HG03159 (cell line): ENCODE measurements around the gene ZBED2.

ENCODE experiments used
- ATAC-seq: cut with Tn5 transposase; IDR thresholded peaks from one replicate; pipeline ENCODE4 v1.9.1; 2021; ENCODE audit warnings: mild to moderate bottlenecking, moderate library complexity; ENCODE audit not compliant: unreplicated experiment

The ZBED2 gene

DNA sequence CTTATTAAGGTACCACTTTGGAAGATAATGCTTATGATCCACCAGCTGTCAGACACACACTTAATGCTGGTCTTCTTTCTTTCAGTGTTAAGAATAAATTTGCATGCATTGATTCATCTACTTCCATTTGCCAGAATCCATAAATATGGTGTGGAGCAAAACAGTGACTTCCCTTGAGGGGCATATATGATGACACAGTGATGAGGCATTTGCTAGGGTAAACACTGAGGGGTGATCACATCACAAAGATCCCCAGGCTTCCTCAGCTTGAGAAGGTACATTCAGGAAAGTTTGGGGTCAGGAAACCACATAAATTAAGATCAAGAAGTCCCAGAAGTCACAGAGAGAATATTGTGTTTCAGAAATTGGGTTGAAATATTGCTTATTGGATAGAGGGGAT is 9.9 kb upstream of the ZBED2 start:
- no peak for ATAC-seq

GRCh38 chr3:111604119-111604518 is 9.0 kb upstream of the ZBED2 start:
- ATAC-seq = no peak

GRCh38 chr3:111603679-111604078 is 8.5 kb upstream of the ZBED2 start:
- peak; percentile 55 for ATAC-seq

GRCh38 chr3:111601810-111602209 is 6.7 kb upstream of the ZBED2 start:
- ATAC-seq = no peak

GRCh38 chr3:111598552-111598951 is 3.4 kb upstream of the ZBED2 start:
- ATAC-seq = no peak

- ATAC-seq = no peak
Observed at GRCh38 chr3:111598139-111598538, 3.0 kb upstream of the ZBED2 start.

GRCh38 chr3:111596328-111596727 is 1.2 kb upstream of the ZBED2 start:
- ATAC-seq = no peak

- no peak for ATAC-seq
Observed at GRCh38 chr3:111594781-111595180, 365 bp downstream of the ZBED2 start.

GRCh38 chr3:111594205-111594604 is 941 bp downstream of the ZBED2 start:
- peak; percentile 71 for ATAC-seq

GRCh38 chr3:111593666-111594065 is 1.5 kb downstream of the ZBED2 start:
- ATAC-seq = no peak

GRCh38 chr3:111592936-111593335 is 2.2 kb downstream of the ZBED2 start:
- ATAC-seq = no peak

DNA sequence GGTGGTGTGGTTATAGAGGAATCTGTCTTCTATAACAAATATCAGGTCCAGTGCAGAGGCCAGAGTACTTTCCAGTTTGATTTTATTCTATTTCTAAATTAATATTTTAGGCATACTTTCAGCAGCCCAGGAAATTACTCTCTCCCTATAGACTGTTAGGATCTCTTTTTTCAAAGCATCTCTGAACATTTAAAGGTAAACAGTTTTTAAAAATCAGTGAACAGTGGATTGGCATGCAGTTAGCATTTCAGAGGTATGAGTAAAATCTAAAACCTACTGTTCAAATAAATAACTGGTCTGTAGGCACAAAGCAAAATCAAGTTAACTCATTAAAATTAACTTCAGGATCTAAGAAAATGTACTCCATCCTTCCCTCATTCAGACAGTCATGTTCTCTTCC is 3.0 kb downstream of the ZBED2 start:
- ATAC-seq = no peak

- no peak for ATAC-seq
Observed at GRCh38 chr3:111591555-111591954, 3.6 kb downstream of the ZBED2 start.

GRCh38 chr3:111590143-111590491 is 5.0 kb downstream of the ZBED2 start:
- ATAC-seq = no peak

DNA sequence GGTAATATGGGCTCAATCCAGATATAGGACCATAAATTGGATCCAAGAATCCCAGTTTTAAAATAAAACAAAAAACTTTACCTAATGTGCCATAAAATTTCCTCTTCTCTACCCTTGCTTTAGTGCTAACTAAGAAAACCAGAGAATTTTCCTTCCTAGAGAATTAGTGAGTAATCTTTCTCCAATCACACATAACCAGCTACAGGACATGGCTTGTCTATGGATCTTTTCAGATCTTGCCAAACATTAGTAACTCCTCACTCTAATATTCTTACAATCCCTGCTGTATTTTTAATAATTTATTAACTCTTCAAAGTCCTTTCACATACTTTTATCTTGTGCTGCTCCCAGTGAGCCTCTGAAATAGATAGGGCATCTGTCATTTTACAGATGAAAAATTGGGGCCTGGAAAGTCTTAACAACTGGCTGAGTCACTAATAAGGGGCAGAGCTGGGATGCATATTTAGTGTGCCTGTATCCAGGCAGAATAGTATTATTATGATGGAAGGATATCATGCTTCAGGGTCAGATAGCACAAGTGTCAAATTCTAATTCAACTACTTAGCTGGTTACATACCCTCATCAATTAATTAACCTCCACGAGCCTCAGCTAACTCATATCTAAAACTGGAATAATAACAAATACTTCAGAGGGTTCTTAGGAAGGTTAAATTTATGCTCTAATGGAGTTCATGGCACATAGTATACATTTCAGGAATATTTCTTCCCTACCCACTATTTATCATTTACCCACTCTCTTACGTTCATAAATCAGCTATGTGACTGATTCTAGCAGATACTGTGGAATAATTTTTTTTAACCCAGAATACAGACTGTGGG is 5.6 kb downstream of the ZBED2 start:
- no peak for ATAC-seq

DNA sequence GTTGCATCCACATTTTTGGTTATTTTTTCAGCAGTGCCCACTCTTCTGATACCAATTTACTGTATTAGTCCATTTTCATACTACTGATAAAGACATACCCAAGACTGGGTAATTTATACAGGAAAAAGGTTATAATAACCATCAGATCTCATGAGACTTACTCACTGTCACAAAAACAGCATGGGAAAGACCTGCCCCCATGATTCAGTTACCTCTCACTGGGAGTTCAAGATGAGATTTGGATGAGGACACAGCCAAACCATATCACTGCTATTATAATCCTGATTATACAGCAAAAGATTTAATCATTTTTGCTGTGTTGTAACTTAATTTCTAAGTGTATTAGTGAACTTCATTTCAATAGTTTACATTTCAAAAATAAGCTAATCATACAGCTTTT is 6.6 kb downstream of the ZBED2 start:
- no peak for ATAC-seq

DNA sequence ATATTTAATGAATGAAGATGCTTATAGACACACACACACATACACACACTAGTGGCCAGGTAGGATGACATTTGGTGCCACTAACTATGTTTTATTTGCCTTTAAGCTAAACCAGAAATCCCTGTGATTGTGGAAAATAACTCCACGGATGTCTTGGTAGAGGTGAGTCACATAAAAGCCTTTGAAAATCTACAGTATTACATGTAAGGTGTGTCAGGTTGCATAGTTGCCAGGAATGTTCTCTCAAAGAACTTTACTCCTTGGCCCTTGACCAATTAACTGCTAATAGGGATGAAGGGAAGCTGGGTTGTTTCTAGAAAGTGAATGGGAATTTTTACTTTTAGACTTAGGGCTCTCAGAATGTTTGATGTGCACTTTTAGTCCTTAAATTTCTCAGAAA is 9.9 kb downstream of the ZBED2 start:
- ATAC-seq = no peak

DNA sequence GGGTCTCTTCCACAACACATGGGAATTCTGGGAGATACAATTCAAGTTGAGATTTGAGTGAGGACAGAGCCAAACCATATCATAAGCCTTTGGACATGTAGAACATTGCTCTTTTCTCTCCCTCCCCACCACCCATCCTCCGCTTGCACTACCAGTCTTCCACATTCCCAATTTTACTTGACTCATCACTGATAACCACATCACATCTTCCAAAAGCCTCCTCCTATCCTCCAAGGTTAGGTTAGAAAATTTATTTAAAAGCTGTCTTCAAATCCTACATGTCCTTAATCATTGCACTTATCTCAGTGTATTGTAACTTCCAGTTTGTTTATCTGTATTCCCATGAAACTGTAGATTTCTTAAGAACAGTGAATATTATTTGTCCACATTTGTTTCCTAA is 10.4 kb downstream of the ZBED2 start:
- ATAC-seq = no peak

- ATAC-seq = no peak
Observed at GRCh38 chr3:111582120-111582474, 13.0 kb downstream of the ZBED2 start.

DNA sequence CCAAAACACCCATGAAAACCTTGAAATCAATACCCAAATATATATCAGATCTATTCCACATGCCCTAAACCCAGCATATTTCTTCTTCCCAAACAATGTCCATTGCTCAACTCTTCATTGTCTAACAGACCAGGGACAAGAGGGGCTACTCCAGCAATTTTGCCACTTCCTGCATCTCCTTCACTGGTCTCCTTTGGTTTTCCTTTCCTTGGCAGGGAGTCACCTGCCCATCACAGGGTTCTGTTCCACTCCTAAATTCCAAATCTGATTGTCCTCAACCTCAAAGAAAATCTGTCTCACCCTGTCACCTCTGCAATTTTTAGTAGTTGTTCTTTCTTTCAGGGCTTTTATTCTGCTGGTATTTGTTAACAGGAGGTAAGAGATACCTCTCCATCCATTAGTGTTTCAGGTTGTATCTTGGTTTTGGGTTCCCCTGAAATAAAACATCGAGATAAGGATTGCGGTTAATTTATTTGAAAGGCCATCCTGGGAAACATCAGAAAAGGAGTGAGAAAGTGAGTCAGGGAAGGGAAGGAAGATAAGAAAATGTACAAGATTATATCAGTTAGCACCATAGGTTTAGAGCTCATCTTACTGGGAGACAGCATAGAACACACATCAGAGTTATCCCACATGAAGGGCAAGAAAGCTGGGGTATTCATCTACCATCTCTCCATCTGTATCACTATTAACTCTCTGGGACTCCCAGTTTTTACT is 13.6 kb downstream of the ZBED2 start:
- no peak for ATAC-seq

GRCh38 chr3:111579495-111579894 is 15.7 kb downstream of the ZBED2 start:
- no peak for ATAC-seq

DNA sequence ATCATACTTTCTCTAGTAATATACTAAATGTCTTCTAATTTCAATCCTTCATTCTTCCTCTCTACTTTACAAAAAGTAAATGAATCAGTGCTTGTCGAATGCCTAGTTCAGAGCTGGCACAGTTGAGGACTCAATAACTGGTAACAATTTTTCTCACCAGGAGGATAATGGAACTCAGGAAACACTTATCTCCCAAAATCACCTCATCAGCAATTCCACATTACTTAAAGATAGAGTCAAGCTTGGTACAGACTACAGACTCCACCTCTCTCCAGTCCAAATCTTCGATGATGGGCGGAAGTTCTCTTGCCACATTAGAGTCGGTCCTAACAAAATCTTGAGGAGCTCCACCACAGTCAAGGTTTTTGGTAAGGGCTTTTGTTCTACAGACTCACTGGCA is 16.3 kb downstream of the ZBED2 start:
- ATAC-seq = no peak
